HG03460 (cell line): ENCODE results near the gene SDR42E2.
A peak's percentile ranks its signal among the peaks of the same experiment; 100 is the strongest.
"Not testable (repeated sequence)": the region's sequence is repeated elsewhere in the genome, so short reads cannot be mapped to it uniquely, and the experiment has no call there.

ENCODE experiments used
- ATAC-seq: cut with Tn5 transposase; IDR thresholded peaks from one replicate; pipeline ENCODE4 v1.9.1; 2021; ENCODE audit not compliant: unreplicated experiment

Gene SDR42E2

DNA sequence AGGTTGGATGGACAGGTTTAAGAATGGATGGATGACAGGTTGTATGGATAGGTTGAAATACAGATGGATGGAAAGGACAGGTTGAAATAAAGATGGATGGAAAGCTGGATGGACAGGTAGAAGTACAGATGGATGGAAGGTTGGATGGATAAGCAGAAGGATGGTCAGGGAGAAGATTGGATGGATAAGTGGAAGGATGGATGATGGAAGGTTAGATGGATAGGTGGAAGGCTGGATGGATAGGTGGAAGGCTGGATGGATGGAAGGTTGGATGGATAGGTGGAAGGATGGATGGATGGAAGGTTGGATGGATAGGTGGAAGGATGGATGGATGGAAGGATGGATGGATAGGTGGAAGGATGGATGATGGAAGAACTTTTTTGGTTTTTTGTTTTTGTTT, 905 bp upstream of the SDR42E2 start:
- ATAC-seq = no peak

DNA sequence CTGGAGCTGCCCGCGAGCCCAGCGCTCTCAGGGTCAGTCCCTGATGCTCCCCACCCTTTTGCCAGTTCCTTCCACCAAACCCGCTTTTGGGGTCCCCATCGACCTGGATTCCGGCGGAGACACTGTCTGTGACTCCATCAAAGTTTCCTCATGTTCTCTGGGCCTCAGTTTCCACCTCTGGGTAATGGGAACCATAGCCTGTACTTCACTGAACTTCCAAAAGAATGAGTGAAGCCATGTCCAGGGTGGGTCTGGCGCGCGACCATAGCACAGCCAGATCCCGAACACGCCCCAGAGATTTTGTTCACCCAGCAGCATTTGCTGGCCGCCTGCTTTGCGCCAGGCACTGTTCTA, 327 bp downstream of the SDR42E2 start:
- ATAC-seq = no peak

DNA sequence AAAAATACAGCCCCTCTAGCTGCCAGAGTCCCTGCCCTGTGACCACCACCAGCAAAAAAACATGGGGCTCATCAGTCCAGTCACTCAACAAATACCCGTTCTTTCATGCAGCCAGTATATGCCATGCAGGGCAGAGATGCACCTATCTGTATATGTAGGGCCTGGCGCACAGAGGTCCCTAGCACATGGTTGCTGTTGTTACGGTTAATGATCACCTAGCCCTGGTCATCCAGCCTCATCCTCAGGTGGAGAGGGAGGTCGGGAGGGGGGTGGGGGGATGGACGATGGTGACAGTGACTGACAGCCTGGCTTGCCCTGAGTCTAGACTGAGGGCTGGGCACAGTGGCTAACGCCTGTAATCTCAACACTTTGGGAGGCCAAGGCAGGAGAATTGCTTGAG, 1.5 kb downstream of the SDR42E2 start:
- ATAC-seq = no peak

DNA sequence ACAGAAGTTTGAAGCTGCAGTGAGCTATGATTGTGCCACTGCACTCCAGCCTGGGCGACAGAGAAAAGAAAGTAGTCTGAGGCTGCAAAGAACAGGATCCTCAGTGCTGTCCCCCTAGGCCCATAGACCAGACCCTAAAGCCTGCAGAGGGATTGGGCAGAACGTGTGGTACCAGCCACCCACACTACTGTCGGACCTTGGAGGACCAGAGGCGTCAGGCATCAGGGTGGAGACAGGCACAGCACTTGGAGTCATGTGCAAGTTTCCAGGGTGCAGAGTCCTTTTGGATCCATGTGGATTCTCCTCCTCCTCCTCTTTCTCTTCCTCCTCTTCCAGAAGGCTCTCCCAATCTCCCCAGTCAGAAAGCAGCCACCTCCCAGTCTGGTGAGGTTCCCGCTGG, 2.2 kb downstream of the SDR42E2 start:
- ATAC-seq = no peak

DNA sequence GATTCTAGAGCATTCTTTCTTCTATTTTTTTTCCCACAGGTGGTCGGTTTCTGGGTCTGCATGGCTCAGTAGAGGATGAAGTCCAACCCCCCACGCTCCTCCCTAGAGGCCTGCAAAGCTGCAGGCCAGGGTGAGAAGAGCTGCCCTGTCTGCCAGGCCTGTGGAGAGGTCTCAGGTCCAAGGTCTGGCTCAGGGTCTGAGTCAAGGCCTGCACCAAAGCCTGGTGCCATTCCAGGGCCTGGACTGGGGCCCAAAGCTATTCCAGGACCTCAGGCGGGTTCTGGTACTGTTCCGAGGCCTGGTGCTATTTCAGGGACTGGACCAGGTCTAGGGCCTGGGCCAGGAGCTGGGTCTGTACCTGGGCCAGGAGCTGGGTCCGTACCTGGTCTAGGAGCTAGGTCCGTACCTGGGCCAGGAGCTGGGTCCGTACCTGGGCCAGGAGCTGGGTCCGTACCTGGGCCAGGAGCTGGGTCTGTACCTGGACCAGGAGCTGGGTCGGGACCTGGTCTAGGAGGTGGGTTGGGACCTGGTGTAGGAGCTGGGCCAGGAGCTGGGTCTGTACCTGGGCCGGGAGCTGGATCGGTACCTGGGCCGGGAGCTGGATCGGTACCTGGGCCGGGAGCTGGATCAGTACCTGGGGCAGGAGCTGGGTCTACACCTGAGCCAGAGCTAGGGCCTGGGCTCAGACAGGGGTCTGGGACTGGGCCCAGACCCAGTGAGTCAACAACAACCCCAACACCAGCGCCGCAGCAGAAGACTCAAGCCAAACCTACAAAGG, 3.4 kb downstream of the SDR42E2 start:
- ATAC-seq = no peak

DNA sequence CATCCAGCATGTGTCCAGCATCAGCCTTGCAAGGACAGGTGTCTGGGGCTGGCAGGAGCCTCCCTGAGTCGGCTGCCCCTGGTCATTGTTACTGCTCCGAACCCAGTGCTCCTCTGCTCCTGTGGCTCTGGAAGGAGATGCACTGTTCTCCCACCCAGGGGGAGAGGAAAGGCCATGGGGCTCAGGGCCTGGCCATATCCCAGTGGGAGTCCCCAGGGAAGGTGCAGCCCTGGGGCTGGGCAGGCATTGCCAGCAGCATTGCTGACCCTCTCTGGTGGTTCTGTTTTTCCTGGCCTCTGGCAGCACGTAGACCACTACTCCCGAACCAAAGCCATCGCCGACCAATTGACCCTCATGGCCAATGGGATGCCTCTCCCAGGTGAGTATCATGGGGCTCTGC, 9.6 kb downstream of the SDR42E2 start:
- ATAC-seq = no peak

DNA sequence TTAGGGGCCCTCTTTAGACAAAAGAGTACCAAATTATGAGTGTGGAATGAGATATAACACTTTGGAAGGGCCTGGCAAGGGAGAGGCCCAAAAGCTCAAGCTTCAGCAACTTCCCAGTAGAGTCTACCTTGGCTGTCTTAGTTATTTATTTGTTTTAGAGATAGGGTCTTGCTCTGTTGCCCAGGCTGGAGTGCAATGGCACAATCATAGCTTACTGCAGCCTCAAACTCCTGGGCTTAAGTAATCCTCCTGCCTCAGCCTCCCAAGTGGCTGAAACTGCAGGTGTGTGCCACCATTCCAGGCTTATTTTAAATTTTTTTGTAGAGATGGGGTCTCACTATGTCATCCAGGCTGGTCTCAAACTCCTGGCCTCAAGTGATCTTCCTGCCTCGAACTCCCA, 10.3 kb downstream of the SDR42E2 start:
- not testable (repeated sequence) for ATAC-seq

DNA sequence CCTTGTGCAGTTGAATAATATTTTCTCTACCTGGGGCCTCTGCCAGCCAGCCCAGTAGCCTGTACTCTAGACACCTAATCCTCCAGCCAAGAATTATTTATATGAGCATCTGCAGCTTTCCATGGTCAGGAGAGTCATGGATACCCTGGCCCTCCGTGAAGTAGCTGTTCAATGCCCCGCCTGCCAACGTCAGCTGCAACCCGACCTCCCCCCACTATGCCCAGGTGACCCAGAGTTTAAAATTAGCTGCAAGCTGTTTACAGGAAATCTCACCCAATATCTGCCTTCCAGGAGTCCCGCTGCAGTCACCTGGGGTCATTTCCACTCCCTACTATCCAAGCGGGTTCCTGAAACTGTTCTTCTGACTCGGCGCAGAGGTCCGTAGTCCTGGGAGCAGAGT, 12.3 kb downstream of the SDR42E2 start:
- ATAC-seq = no peak

DNA sequence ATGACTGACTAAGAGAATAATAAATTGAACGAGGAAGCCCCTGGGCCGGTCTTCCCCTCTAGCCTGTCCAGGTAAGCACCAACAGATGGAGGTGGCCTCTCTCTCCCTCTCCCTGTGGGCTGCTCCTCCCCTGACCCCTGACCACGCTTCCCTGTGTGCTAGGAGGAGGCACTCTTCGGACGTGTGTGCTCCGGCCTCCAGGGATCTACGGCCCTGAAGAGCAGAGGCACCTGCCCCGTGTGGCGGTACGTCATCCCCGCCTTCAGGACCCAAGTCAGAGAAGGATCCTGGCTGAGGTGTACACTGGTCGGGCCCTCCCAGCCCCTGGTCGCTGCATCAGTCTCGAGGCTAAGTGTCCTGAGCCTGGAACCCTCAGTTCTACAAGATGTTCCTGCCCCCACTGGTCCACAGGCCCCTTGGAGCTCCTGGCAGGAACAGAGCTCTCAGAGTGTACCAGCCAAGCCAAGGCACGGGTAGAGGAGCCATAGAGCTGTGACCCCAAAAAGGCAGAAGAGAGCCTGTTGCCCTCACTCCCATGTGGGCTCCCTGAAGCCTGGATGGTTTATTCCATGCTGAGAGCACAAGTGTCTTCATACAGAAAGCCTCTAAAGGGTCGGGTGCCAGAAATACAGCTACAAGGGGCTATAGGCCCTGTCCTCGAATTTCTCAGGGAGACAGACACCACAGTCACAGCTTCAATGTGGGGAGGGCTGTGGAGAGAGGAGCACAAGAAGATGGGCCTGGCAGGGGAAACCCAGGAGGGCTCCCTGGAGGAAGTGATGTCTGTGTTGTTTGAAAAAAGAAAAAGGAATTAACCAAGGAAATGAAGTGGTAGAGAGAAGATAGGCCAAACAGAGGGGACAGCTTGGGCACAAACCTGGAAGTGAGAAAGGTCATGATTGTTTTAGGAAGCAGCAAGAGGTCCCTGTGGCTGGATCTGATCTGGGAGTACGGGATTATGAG, 15.9 kb downstream of the SDR42E2 start:
- no peak for ATAC-seq

DNA sequence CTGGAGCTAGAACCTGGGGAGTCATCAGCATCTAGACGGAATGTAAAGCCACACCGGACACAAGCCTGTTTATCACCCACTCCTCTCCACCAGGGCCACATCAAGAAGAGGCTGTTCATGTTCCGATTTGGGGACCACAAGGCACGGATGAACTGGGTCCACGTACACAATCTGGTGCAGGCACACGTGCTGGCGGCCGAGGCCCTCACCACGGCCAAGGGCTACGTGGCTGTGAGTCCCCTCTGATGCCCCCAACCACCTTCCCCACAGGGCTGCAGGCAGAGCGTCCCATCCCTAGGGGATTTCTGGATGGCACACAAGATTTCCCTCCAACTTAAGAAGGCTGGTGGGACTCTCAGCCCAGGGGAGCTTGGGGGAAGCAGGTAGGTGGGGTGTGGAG, 19.1 kb downstream of the SDR42E2 start:
- ATAC-seq = no peak

DNA sequence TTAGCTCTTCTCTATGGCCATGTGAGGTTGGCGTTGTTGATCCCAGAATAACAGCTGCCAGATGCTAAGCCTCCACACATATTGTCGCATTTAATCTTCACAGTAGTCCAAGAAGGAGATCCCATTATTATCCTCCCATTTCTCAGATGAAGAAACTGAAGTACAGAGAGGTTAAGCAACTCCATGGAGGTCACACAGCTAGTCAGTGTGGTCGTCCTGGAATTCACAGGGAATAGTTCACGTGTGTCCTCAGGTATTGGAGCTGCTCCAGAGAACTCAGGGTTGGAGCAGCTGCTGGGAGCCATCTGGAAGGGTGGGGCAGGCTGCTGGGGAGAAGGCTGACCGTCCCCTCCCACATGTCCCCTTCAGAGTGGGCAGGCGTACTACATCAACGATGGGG, 19.5 kb downstream of the SDR42E2 start:
- no peak for ATAC-seq

DNA sequence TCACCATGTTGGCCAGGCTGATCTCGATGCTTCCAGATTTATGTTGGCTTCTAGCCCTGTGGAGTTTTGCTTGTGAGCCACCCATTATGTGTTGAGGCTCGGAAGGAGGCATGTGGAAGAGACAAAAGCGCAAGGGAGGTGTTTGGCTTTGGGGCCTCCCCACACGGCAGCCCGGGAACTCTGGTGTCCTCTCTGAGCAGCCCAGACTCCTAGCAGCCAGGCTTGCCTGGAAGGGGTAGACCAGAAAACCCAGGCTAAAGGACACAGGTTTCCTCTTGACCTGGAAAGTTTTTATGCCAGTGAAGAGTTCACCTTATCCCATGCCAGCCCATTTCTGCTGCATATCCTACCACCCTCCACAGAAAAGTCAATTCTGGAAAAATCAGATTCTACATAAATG, 21.0 kb downstream of the SDR42E2 start:
- no peak for ATAC-seq

DNA sequence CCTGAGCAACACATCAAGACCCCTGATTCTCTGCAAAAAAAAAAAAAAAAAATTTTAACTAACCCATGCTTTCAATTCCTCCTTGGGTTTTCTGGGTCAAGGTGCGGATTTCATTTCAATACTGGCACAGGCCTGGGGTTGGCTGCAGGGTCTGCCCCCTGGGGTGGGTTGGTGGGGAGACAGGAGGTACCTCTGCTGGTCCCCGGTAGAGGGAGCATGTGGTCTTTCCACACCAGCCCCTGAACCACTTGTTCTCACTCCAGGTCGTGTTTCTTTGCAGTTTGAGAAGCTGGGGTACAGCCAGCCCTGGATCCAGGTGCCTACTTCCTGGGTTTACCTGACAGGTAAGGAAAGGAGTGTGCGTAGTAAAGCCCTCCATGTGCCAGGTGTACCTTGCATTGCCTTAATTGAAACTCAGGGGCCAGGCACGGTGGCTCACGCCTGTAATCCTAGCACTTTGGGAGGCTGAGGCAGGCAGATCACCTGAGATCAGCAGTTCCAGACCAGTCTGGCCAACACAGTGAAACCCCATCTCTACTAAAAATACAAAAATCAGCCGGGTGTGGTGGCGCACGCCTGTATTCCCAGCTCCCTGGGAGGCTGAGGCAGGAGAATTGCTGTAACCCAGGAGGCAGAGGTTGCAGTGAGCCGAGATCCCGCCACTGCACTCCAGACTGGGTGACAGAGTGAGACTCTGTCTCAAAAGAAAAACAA, 21.8 kb downstream of the SDR42E2 start:
- ATAC-seq = no peak

DNA sequence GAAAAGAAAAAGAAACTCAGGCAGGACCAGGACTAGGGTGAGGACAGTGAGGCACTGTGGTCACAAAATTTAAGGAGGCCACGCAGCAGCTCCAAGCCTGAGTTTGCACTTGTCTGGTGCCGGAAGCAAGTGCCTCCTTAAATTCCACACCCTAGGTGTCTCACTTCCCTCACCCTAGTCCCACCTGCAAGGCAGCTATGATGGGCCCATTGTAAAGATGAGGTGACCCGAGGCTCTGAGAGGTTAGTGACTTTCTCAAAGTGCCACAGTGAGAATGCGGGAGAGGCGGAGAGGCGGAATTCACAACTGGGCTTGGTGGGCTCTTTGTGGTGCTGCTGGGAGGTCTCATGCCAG, 22.3 kb downstream of the SDR42E2 start:
- ATAC-seq = no peak

DNA sequence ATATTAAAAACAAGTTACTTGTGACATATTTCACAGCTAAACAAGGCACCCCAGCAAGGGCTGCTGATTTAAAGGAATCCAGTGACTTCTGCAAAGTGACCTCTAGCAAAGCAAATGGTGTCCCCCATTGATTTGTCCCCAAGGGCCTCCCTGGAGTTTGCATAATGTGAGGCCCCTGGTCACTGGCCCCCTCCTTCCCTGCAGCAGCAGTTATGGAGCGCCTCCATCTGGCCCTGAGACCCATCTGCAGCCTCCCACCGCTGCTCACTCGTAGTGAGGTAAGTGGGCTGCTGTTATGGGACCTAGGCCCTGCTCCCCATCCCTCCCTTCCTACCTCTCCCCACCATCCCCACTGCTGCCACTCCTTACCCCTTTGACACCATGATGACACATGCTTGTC, 24.2 kb downstream of the SDR42E2 start:
- ATAC-seq = no peak

DNA sequence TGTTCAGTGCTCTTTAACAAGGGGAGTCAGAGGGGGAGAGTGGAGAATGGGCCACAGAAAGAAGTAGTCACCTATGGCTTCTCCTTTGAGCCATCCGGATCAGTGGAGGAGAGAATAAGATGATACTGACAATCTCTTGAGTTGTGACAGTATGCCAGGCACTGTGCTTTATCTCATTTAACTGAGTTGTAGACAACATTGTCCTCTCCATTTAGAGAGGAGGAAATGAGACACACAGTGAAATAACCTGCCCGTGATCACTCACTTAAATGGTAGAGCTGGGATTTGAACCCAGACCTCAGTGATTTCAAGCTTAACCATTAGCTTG, 25.9 kb downstream of the SDR42E2 start:
- ATAC-seq = no peak

DNA sequence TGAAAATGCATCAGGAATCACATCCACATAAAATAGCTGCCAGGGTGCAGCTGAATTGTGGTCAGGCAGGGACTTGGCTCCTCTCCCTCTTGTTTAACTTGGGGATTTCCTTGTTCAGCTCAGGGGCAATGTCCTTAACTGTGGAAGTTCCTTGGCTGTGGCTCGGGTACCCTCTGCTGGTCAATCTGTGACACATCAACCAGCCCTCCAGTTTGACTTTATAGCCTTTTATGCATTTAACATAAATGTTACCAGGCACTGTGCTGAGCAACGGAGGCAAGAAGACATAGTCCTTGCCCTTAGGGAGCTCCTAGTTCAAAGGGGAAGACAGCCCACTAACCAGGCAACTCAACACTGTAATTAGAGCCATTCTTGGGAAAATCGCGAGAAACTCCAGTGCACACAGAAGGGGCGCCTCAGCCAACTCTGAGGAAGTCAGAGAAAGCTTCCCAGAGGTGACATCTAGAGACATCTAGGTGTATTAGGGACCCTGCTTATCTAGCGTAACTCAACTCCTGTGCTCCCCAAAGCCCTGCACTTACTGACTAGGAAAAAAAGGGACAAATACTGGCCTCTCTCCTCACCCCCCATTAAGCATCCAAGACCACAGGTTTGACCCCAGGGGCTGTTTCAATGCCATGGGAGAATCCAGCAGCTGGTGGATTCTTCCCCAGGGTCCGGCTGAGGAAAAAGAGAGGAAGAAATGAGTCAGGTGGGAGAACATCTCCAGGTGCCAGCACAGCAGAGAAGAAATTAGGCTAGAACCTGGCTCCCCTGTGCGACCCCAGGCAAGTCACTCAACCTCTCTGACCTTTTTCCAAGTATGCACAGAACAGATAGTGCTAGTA, 26.5 kb downstream of the SDR42E2 start:
- ATAC-seq = no peak

DNA sequence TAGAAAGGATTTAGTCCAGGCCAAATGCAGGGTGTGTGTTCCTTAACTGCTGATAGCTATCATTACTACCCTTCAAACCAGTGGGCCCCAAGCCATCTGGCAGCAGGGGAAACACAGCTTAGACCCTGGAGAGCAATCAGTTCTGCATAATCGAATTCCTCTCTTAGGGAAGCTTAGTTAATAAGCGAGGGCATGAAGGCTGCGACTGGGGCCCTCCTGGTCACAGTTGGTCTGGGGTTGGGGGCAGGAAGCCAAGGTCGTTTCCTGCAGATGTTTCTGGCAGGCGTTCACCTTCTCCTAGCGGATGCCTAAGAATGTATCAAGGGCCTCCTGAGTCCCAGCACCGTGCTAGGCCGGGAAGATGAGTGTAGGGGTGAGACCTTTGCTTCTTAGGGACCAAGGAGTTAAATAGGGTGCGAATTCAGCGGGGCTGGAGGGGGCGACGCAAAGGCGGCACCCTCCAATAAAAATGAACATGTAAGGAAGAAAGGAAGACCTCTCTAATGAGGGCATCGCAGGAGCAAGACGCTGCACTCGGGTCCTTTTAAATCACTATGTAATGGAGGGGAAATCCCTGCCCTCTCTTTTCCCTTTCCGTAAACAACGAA, 27.3 kb downstream of the SDR42E2 start:
- no peak for ATAC-seq

DNA sequence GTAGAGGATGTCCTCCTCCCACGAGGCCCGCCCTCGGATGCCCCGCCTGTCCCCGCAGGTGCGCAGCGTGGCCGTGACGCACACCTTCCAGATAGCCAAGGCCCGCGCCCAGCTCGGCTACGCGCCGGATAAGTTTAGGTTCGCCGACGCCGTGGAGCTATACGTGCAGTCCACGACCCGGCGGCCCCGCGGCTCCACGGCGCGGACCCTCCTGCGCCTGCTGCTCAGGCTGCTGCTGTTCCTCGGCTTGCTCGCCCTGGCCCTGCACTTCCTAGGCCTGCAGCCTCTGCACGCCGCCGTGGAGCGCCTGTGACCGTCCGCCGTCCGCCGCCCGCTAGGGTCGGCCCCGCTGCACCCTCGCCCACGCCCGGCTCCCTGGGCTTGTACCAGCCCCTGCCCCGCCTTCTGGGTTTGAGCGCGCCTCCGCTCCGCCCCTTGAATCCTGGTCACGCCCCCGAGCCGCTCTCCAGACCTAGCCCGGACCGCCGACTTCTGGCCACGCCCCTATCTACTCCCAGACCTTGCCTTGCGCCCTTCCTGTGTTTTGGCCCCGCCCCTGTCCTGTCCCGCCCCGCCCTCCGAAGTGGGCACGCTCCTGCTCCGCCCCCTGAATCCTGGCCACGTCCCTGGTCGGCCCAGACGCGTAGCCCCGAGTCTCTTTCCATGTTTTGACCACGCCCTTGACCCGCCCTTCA, 27.9 kb downstream of the SDR42E2 start:
- peak; percentile 64 for ATAC-seq
